ENCODE measurements around the gene CCDC197.

CCDC197 gene

DNA sequence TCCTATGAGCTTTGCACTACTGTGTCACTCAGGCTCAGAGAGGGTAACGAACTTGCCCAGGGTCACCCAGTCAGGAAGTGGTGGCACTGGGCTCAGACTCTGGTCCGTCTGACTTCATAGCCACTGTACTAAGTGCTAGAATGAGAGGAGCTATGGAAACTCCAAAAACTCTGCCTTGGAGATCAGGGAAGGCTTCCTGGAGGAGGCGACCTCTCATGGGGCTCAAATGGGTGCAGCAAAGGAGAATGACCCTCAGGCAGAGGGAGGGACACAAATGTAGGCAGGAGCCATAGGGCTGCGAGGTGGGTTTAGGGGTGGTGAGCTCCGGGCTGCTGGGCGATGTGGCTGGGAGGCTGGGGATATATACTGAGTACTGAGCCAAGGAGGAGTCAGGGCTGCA lies 3.2 kb downstream of the CCDC197 start:
- H3K4me3 ChIP-seq (ENCODE audit: low read length) = no peak overlapping the region
- TF ChIP-seq, protein P1, sequence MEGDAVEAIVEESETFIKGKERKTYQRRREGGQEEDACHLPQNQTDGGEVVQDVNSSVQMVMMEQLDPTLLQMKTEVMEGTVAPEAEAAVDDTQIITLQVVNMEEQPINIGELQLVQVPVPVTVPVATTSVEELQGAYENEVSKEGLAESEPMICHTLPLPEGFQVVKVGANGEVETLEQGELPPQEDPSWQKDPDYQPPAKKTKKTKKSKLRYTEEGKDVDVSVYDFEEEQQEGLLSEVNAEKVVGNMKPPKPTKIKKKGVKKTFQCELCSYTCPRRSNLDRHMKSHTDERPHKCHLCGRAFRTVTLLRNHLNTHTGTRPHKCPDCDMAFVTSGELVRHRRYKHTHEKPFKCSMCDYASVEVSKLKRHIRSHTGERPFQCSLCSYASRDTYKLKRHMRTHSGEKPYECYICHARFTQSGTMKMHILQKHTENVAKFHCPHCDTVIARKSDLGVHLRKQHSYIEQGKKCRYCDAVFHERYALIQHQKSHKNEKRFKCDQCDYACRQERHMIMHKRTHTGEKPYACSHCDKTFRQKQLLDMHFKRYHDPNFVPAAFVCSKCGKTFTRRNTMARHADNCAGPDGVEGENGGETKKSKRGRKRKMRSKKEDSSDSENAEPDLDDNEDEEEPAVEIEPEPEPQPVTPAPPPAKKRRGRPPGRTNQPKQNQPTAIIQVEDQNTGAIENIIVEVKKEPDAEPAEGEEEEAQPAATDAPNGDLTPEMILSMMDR (conservative IDR thresholded peaks at IDR 0.05; ENCODE audit: low read length) = no peak
- DNase-seq (ENCODE audit: low read depth) = no peak

DNA sequence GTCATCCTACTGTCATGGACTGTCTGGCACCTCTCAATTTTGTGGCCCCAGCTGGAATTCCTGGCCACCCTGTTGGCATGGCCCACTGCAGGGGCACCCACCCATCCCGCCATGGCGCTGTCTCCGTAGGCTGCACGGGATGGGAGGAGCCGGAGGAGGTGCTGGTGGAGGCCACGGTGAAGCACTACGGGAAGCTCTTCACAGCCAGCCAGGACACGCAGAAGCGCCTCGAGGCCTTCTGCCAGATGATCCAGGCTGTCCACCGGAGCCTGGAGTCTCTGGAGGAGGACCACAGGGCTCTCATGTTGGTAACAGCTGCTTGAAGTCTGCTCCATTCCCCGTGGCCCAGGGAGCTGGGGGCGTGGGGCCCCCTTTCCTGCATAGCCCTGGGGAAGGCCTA lies 3.9 kb downstream of the CCDC197 start:
- H3K4me3 ChIP-seq (ENCODE audit: low read length) = no peak overlapping the region
- TF ChIP-seq, protein P1 (conservative IDR thresholded peaks at IDR 0.05; ENCODE audit: low read length) = no peak
- DNase-seq (ENCODE audit: low read depth) = no peak

DNA sequence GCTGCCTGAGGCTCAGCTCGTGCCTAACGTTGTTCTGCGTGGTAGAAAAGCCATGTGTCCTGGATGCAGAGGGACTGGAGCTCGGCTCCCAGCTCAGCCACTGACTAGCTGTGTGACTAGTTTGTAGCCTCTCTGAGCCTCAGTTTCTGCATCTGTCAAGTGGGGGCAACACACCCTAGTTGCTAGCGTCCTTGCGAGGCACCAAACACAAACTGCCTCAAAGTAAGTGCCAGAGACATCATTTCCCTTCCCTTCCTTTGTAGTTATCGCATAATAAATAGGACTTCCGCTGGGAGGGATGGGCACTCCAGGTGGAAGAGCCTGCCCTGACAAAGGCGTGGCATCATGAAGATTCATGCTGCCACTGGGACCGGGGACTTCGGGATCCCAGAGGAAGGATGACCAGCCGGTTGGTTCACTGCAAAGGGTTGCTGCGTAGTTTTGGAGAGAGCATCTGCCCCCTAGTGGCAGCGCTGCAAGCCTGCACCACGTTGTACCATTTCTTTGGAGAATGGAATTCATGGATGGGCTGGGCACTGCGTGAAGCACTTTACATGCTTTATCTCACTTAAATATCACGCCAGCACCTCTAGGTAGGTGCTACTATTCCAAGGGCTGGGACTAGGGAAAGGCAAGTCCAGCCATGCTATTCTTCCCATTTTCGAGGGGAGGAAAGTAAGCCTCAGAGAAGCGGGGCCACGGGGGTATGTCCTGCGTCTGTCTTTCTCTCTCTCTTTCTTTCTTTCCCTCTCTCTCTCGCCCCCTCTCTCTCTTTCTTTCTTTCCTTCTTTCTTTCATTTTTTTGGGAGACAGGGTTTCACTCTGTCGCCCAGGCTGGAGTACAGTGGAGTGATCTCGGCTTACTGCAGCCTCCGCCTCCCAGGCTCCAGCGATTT lies 4.6 kb downstream of the CCDC197 start:
- DNase-seq (ENCODE audit: low read depth) = peak; percentile 68
- TF ChIP-seq, protein P1 (conservative IDR thresholded peaks at IDR 0.05; ENCODE audit: low read length) = peak; percentile 96
- H3K4me3 ChIP-seq (ENCODE audit: low read length) = no peak overlapping the region

DNA sequence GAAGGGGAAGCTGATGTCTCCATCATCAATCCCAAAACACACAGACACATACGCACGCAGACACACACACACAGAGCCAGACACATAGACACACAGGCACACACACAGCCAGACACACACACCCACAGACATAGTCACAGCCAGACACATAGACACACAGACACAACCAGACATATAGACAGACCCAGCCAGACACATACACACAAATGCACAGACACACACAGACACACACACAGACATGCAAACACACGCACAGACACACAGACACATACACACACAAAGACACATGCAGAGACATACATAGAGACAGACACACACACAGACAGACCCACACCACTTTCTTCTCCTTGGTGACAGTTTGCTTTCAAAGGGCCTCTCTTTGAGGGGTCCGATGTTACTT lies 6.3 kb downstream of the CCDC197 start:
- TF ChIP-seq, protein P1 (conservative IDR thresholded peaks at IDR 0.05; ENCODE audit: low read length) = no peak
- no peak for DNase-seq (ENCODE audit: low read depth)
- H3K4me3 ChIP-seq (ENCODE audit: low read length) = no peak overlapping the region

DNA sequence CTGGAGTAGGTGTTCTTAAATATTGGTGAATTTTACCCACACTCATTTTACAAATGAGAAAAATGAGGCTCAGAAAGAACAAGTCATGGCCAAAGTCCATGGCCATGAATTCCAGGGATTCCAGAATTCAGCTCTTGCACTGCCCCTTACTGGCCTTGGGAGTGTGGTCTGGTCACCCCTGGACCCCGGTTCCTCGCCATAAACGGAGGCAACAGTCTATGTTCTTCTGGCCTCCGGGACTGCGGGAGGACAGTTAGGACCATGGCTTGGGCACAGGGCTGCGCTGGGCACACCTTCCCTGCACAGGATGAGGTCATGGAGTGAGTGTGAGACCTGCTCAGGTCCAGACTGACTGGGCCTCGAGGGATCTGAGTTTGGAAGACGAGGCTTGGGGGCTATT lies 6.9 kb downstream of the CCDC197 start:
- DNase-seq (ENCODE audit: low read depth) = no peak
- H3K4me3 ChIP-seq (ENCODE audit: low read length) = no peak overlapping the region

DNA sequence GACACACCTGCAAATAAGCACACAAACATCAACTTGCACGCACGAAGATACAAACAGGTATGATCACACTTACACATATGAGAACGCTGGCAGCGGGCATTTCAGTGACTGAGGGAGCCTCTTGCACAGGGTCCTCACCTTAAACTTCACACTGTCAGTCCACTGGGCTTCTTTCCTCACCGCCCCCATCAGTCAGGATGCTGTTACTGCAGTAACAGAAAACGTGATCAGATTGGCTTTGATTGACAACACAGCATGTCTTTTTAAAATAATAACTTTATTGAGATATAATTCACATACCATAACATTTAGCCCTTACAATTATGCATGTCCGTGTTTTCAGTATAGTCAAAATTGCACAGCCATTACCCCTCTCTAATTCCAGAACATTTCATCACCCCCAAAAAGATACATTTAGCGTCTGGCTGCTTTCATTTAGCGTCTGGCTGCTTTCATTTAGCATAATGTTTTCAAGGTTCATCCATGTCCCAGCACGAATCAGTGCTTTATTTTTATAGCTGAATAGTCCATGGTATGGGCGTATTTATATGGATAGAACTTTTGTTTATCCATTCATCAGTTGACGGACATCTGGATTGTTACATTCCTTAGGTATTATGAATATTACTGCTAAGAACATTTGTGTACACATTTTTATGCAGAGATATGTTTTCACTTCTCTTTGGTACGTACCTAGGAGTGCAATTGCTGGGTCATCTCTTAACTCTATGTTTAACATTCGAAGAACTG lies 8.4 kb downstream of the CCDC197 start:
- H3K4me3 ChIP-seq (ENCODE audit: low read length) = no peak overlapping the region
- TF ChIP-seq, protein P1 (conservative IDR thresholded peaks at IDR 0.05; ENCODE audit: low read length) = peak; percentile 50
- DNase-seq (ENCODE audit: low read depth) = no peak

More for the DNA sequence above, 6.9 kb downstream of the CCDC197 start:
- TF ChIP-seq, protein P1 (conservative IDR thresholded peaks at IDR 0.05; ENCODE audit: low read length) = no peak

Data from AG10803 (cell line).